ENCODE measurements around the gene EHF. TPM values are rescaled to one million over a fixed set of nuclear protein-coding genes. Genes with fewer than 3 reads are reported as not detected.
"Not testable (repeated sequence)": the region's sequence is repeated elsewhere in the genome, so short reads cannot be mapped to it uniquely, and the experiment has no call there.

The EHF gene
- polyA plus RNA-seq, 6 donors from 2014 or later: not detected

DNA sequence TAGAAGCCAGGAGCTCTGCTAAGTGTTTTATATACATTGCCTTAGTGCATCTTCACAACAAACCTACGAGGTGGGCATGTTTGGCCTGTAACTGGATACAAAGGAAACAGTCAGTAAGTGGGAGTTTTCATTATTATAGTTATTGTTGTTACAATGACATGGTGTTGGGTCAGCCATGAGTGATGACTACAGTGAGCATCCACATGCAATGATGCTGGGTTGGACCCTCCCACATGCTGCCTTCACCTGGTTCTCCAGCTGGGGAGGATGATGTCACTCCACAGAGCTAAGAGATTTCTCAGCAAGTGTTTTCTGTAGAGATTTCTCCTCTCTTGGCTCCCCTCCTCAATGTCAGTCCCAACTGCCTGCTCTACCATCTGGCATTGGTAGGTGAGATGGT, 59.3 kb downstream of the EHF start:
- no peaks in the 10 kb centered on the region for H3K4me1 Mint-ChIP-seq
- no peak for ATAC-seq (ENCODE audit: low read depth in 2 of 2)
- peaks cover 0 to 2% (median 0%) of the 10 kb centered on the region in 7 donors for H3K9me3 Mint-ChIP-seq
- no peak for DNase-seq
- no peak overlapping the region for H3K27ac Mint-ChIP-seq
- no peak overlapping the region for H3K4me3 Mint-ChIP-seq
- peaks cover 5 to 8% (median 7%) of the 10 kb centered on the region in 3 donors for H3K27me3 Mint-ChIP-seq
- no peaks in the 10 kb centered on the region for H3K36me3 Mint-ChIP-seq

DNA sequence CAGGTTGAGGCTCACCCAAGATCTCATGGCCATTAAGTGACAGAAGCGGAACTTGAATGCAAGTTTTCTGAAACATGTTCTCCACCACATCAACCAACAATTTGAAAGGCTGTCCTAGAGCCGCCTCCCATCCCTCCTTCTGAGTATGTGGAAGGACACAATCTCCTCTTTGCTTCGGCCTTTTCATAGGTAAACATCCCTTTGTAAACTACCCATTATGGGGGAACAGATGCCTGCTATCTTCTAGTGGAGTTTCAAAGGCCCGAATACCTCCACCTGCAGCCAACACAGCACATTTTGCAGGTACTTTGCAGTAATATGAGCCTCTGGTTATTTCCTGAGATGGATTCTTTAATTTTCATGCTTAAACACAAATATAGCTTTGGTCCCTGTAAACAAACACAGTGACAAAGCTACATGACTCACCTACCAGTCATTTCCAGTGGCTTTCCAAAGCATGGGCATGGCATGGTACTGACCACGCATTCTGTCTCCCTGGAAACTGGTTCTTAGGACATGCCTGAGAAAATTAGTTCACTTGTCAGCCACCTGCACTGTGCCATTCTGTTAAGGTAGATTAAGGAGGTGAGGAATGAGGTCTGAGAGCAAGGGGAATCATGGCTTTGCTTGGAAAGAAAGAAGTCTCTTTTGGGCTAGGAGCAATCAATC, 60.2 kb downstream of the EHF start:
- Mint-ChIP-seq H3K4me3 (no peak overlapping the region), H3K27ac (no peak overlapping the region), H3K36me3 (no peaks in the 10 kb centered on the region), H3K4me1 (no peaks in the 10 kb centered on the region), H3K9me3 (peaks cover 0 to 2% (median 0%) of the 10 kb centered on the region in 7 donors), H3K27me3 (peaks cover 4 to 5% (median 5%) of the 10 kb centered on the region in 3 donors)
- ATAC-seq (ENCODE audit: low read depth in 2 of 2) (no peak), DNase-seq (no peak)

DNA sequence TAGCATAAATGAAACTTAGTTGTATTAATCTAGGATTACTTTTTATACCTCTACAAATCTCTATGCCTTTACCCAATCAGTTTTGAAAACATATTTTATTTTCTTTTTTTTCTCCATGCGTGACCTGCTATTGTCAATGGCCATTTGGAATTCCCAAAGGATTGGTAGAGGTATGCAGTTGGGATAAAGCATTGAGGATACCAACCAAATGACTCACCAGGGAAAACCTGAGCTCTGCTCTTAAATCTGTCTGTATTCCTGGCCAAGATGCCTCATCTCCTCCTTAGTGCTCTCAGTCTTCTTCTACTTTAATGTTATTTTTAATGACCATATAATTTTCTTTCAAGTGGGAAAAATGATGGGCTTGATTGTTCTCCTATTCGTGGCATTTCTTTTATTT, 61.9 kb downstream of the EHF start:
- H3K27me3 Mint-ChIP-seq: no peaks in the 10 kb centered on the region
- no peaks in the 10 kb centered on the region for H3K4me1 Mint-ChIP-seq
- no peak overlapping the region for H3K4me3 Mint-ChIP-seq
- peaks cover 0 to 2% (median 0%) of the 10 kb centered on the region in 7 donors for H3K9me3 Mint-ChIP-seq
- H3K27ac Mint-ChIP-seq: no peak overlapping the region
- no peak for ATAC-seq (ENCODE audit: low read depth in 2 of 2)
- DNase-seq: no peak
- H3K36me3 Mint-ChIP-seq: no peaks in the 10 kb centered on the region

DNA sequence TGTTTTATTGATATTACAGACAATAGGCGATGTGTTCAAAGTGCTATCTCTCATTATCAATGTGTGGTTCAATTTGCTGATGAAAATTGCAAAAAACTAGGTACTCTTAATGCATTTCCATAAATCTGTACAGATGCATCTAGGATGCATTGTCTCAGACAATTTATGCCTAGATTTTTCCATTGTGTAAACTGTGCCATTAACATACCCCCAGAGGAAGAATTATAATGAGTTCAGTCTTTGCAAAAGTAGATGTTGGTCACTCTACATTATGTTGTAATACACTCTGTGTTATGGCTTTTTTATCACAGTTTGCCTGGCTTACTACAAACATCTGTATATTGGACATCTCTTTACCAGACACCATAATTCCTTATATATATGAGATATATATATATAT, 62.5 kb downstream of the EHF start:
- Mint-ChIP-seq H3K27me3 (no peaks in the 10 kb centered on the region), H3K4me1 (no peaks in the 10 kb centered on the region), H3K9me3 (peaks cover 0 to 2% (median 0%) of the 10 kb centered on the region in 7 donors), H3K36me3 (no peaks in the 10 kb centered on the region), H3K4me3 (no peak overlapping the region), H3K27ac (no peak overlapping the region)
- no peak for DNase-seq
- ATAC-seq (ENCODE audit: low read depth in 2 of 2): no peak

DNA sequence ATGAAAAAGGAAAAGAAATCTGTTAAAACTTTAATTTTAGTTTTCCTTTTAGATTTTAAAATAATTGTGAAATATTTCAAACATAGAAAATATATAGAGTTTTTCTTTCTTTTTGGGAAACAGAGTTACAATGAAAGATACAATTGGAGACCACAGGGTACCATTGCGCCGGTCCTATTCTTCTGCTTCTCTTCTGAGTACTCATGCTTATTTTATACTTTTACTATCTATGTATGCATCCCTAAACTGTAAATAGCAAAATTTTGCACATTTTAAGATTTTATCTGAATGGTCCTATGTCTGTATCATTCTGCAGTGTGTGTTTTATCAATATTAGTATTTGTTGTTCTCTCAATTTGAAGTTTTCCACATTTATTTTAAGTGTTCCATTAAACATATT, 65.0 kb downstream of the EHF start:
- Mint-ChIP-seq H3K36me3 (no peaks in the 10 kb centered on the region), H3K4me1 (no peaks in the 10 kb centered on the region), H3K27ac (no peak overlapping the region), H3K9me3 (peaks cover 0 to 1% (median 0%) of the 10 kb centered on the region in 7 donors), H3K4me3 (no peak overlapping the region), H3K27me3 (no peaks in the 10 kb centered on the region)
- ATAC-seq (ENCODE audit: low read depth in 2 of 2) (no peak), DNase-seq (no peak)

DNA sequence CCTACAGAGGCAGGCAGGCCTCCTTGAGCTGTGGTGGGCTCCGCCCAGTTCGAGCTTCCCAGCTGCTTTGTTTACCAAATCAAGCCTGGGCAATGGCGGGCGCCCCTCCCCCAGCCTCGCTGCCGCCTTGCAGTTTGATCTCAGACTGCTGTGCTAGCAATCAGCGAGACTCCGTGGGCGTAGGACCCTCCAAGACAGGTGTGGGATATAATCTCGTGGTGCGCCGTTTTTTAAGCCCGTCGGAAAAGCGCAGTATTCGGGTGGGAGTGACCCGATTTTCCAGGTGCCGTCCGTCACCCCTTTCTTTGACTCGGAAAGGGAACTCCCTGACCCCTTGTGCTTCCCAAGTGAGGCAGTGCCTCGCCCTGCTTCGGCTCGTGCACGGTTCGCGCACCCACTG, 71.4 kb downstream of the EHF start:
- not testable (repeated sequence) for H3K27ac Mint-ChIP-seq; H3K4me1 Mint-ChIP-seq; H3K27me3 Mint-ChIP-seq; H3K36me3 Mint-ChIP-seq; H3K4me3 Mint-ChIP-seq; ATAC-seq (ENCODE audit: low read depth in 2 of 2); DNase-seq
- H3K9me3 Mint-ChIP-seq: peaks cover 0 to 16% (median 9%) of the 10 kb centered on the region in 7 donors

DNA sequence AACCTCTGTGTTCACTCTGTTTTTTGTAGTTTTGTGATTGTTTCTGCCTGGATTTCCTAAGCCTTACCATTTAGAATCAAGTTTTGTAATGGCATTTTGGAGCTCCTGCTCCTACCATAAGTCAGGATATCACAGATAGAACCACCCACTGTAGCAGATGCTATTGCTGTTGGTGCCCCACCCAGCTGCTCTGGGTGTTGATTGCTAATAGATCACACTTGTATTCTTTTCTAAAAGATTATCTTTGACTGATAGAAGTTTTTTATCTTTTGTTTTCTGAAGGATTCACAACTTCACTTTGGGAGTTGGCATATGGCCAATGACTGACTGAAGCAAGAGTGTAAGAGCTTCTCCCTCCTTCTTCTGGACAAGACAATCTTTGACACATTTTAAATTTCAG, 76.0 kb downstream of the EHF start:
- H3K27me3 Mint-ChIP-seq: peaks cover 0 to 4% (median 0%) of the 10 kb centered on the region in 3 donors

DNA sequence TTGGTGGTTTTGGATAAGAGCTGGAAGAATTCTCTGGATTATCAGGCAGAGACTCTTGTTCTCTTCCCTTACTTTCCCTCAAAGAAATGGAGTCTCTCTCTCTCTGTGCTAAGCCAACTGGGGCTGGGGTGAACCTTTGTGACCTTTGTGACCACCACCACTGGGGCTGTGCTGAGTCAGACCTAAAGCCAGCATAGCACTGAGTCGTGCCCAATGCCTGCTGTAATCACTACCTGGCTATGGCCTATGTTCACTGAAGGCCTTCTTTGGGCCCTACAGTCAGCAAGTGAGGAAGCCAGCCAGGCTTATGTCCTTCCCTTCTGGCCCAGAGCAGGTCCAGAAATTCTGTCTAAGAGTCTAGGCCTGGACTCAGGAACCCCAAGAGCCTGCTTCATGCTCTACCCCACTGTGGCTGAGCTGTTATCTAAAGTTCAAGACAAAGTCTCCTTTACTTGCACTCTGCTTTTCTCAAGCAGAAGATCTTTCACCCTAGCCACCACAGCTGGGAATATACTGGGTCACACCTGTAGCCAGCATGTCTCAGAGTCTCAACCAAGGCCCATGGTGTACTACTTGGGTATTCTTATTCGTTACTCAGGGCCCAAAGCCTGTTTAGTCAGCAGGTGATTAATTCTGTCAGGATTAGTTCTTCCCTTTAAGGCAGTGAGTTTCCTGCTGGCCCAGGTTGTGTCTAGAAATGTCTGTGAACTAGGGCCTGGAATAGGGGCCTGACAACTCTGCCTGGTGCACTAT, 86.0 kb downstream of the EHF start:
- Mint-ChIP-seq H3K9me3 (peaks cover under 1 to 29% (median 12%) of the 10 kb centered on the region in 7 donors), H3K36me3 (peaks cover 0 to 7% of the 10 kb centered on the region in 2 donors), H3K4me1 (no peaks in the 10 kb centered on the region), H3K27me3 (peaks cover 0 to 4% (median 0%) of the 10 kb centered on the region in 3 donors), H3K4me3 (no peak overlapping the region), H3K27ac (no peak overlapping the region)
- ATAC-seq (ENCODE audit: low read depth in 2 of 2): no peak
- DNase-seq: no peak

More for the DNA sequence above, 76.0 kb downstream of the EHF start:
- no peak overlapping the region for H3K4me3 Mint-ChIP-seq
- DNase-seq (no peak), ATAC-seq (ENCODE audit: low read depth in 2 of 2) (no peak)
- peaks cover 0 to 16% (median 8%) of the 10 kb centered on the region in 7 donors for H3K9me3 Mint-ChIP-seq
- no peaks in the 10 kb centered on the region for H3K36me3 Mint-ChIP-seq
- H3K4me1 Mint-ChIP-seq: no peaks in the 10 kb centered on the region
- H3K27ac Mint-ChIP-seq: no peak overlapping the region

DNA sequence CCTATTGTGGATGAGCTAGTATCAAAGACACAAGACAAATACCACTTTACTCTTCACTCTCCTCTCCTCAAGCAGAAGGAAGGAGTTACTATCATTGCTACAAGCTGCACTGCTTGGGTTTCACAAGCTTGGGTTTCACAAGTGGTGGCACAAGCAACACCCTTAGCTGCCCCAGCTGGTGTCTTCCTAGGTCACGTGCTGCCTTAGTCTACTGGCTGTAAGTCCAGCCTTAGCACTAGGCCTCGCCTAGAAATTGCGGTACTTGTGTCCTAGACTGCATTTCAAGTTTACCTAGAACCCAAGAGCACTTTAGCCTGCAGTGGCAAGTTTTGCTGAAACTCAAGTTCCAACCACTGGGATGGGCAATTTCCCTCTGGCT, 86.6 kb downstream of the EHF start:
- no peak overlapping the region for H3K4me3 Mint-ChIP-seq
- DNase-seq (no peak), ATAC-seq (ENCODE audit: low read depth in 2 of 2) (no peak)
- peaks cover 0 to 4% (median 0%) of the 10 kb centered on the region in 3 donors for H3K27me3 Mint-ChIP-seq
- peaks cover 6 to 34% (median 18%) of the 10 kb centered on the region in 7 donors for H3K9me3 Mint-ChIP-seq
- no peaks in the 10 kb centered on the region for H3K4me1 Mint-ChIP-seq
- peaks cover 4 to 13% of the 10 kb centered on the region in 2 donors for H3K36me3 Mint-ChIP-seq
- H3K27ac Mint-ChIP-seq: no peak overlapping the region

Other genes starting within 250 kb of the EHF start
- gene CAT, start 182.2 kb upstream of the EHF start, polyA plus RNA-seq (ENCODE audit: low read depth in 6 of 6): 100 to 1,000 TPM; 207 to 347 (median 234) TPM
- not detected for gene ELF5, start 107.3 kb upstream of the EHF start, polyA plus RNA-seq (ENCODE audit: low read depth in 6 of 6)

All from naive B cell (primary cell).